HepG2 (cell line): ENCODE results near the gene ISLR. TPM values are rescaled to one million over a fixed set of nuclear protein-coding genes. Genes with fewer than 3 reads are reported as not detected.

Source experiments
- ATAC-seq: fragments of 200-7000 bp; cut with Tn5 transposase; 3 replicates; pipeline ENCODE4 v1.9.1; 2020; ENCODE audit warnings: mild to moderate bottlenecking, moderate library complexity
- BruUV-seq: library from RNA; stranded (reverse); fragments of 400-500 nt; replicated peaks from 2 replicates; lab custom pipeline; 2021; lab: Mats Ljungman, UMichigan
- CTCF ChIA-PET: fragments of 300-600 bp; formaldehyde crosslinking; extraction: SDS; loops from one replicate; lab custom pipeline; 2021; ENCODE audit warnings: low total read pairs, inconsistent platforms, low intra/inter-chr PET ratio; lab: Yijun Ruan, JAX
- POLR2A ChIA-PET: fragments of 350-600 bp; sonication (Branson Sonifier 250); formaldehyde crosslinking; loops from one replicate; lab custom pipeline; 2020; ENCODE audit warnings: antibody characterized with exemption, inconsistent platforms; lab: Yijun Ruan, JAX
- DNase-seq: peaks from one replicate; pipeline ENCODE4 v3.0.0-alpha.2; 2015; ENCODE audit warnings: low spot score
- FAIRE-seq: peaks from 3 replicates; lab custom pipeline; 2011; peaks lifted over from hg19 to GRCh38; lab: Jason Lieb, UNC
- H2AFZ ChIP-seq: one replicate; pipeline ENCODE4 v1.6.1; 2011; ENCODE audit warnings: low read length, inconsistent platforms
- H3K27ac ChIP-seq: fragments of 300-600 bp; 3 replicates; pipeline ENCODE4 v1.8.0; 2011; ENCODE audit warnings: mixed run types, mild to moderate bottlenecking, mixed read lengths, low read length, inconsistent platforms; ENCODE audit not compliant: insufficient read depth; ENCODE audit errors: extremely low read length
- H3K27me3 ChIP-seq, 2 experiments: fragments of 200-600 bp in 1 of 2; 2 replicates in 1 of 2; 3 replicates in 1 of 2; pipeline versions ENCODE4 v1.6.0 to v1.8.0; 2011; ENCODE audit warnings: low read length in 2 of 2, mild to moderate bottlenecking in 2 of 2, moderate library complexity in 2 of 2, inconsistent platforms in 1 of 2; ENCODE audit not compliant: insufficient read depth in 2 of 2, control insufficient read depth in 1 of 2
- H3K36me3 ChIP-seq, 2 experiments: fragments of 200-600 bp in 1 of 2; replicated peaks in 1 of 2; 2 replicates in 1 of 2; 3 replicates in 1 of 2; pipeline versions ENCODE4 v1.5.1 to v1.8.0; 2011; ENCODE audit warnings: low read length in 2 of 2, inconsistent platforms in 1 of 2; ENCODE audit not compliant: insufficient read depth in 2 of 2, control insufficient read depth in 1 of 2
- H3K4me1 ChIP-seq: 2 replicates; pipeline ENCODE4 v1.5.1; 2012; ENCODE audit warnings: low read length, inconsistent platforms; ENCODE audit not compliant: insufficient read depth
- H3K4me2 ChIP-seq: 2 replicates; pipeline ENCODE4 v1.6.0; 2011; ENCODE audit warnings: low read depth, low read length, inconsistent platforms
- H3K4me3 ChIP-seq, 3 experiments: fragments of 200-600 bp in 1 of 3; sonication (generic), shearing (Covaris generic) in 1 of 3; replicated peaks in 1 of 3; 2 replicates each; pipeline ENCODE4 v1.5.1; 2011 to 2016; ENCODE audit warnings: low read length in 3 of 3, inconsistent platforms in 2 of 3, low read depth in 2 of 3, mild to moderate bottlenecking in 2 of 3, control low read depth in 1 of 3, mixed read lengths in 1 of 3; ENCODE audit not compliant: insufficient read depth in 1 of 3
- H3K79me2 ChIP-seq: one replicate; pipeline ENCODE4 v1.6.1; 2011; ENCODE audit warnings: low read length, inconsistent platforms; ENCODE audit not compliant: insufficient read depth
- H3K9ac ChIP-seq: 2 replicates; pipeline ENCODE4 v1.6.0; 2011; ENCODE audit warnings: mild to moderate bottlenecking, low read depth, low read length, inconsistent platforms; ENCODE audit not compliant: insufficient read depth
- H3K9me3 ChIP-seq: 2 replicates; pipeline ENCODE4 v1.5.1; 2012; ENCODE audit warnings: mild to moderate bottlenecking, low read length
- H4K20me1 ChIP-seq: 2 replicates; pipeline ENCODE4 v1.6.0; 2011; ENCODE audit warnings: inconsistent platforms, mild to moderate bottlenecking, low read length, moderate library complexity; ENCODE audit not compliant: insufficient read depth
- IRX3 ChIP-seq: sonication (generic); formaldehyde crosslinking; IDR thresholded peaks from 2 replicates; pipeline ENCODE4 v1.8.1; 2023; ENCODE audit warnings: mild to moderate bottlenecking, low read depth, missing genetic modification reagents, borderline replicate concordance
- KAT2B ChIP-seq: fragments of 150-350 bp; IDR thresholded peaks from 2 replicates; pipeline ENCODE4 v1.6.1; 2014; ENCODE audit warnings: low read depth, low read length, borderline replicate concordance
- KAT8 ChIP-seq: IDR thresholded peaks from 2 replicates; pipeline ENCODE4 v1.6.1; 2016; ENCODE audit warnings: missing genetic modification reagents, missing compliant biosample characterization
- LRRFIP1 ChIP-seq: sonication (generic); formaldehyde crosslinking; conservative IDR thresholded peaks from 2 replicates; pipeline ENCODE4 v1.4.0; 2020; ENCODE audit warnings: missing genetic modification reagents
- THAP8 ChIP-seq: sonication (generic); formaldehyde crosslinking; IDR thresholded peaks from 2 replicates; pipeline ENCODE4 v1.5.1; 2020; ENCODE audit warnings: missing genetic modification reagents, mild to moderate bottlenecking, borderline replicate concordance
- WIZ ChIP-seq: sonication (generic); formaldehyde crosslinking; IDR thresholded peaks from 2 replicates; pipeline ENCODE4 v1.5.1; 2020; ENCODE audit warnings: mild to moderate bottlenecking, missing genetic modification reagents
- ZNF30 ChIP-seq: sonication (generic); formaldehyde crosslinking; IDR thresholded peaks from 2 replicates; pipeline ENCODE4 v1.5.0; 2020; ENCODE audit warnings: mild to moderate bottlenecking, missing genetic modification reagents
- ZNF530 ChIP-seq: sonication (generic); formaldehyde crosslinking; IDR thresholded peaks from 2 replicates; pipeline ENCODE4 v1.5.0; 2020; ENCODE audit warnings: low read depth, mild to moderate bottlenecking, missing genetic modification reagents
- ZNF562 ChIP-seq: sonication (generic); formaldehyde crosslinking; IDR thresholded peaks from 2 replicates; pipeline ENCODE4 v1.8.0; 2022; ENCODE audit warnings: missing genetic modification reagents, borderline replicate concordance
- WGBS: methylation state at CpG from one replicate; pipeline ENCODE4 v1.1.6; 2017; ENCODE audit warnings: low lambda C conversion rate; 5-methylcytosine and 5-hydroxymethylcytosine counted together
- in situ Hi-C: cut with HindIII; loops from 2 replicates; pipeline ENCODE4 v1.10.0; 2017; ENCODE audit warnings: low pct_unique_long_range_greater_than_20kb; ENCODE audit not compliant: extremely low pct_ligation_motif_present
- intact Hi-C: fragments of 100-400 bp; cut with micrococcal nuclease; formaldehyde crosslinking; loops from one replicate; pipeline ENCODE4 v1.10.0; 2022; ENCODE audit not compliant: unreplicated experiment
- polyA plus RNA-seq, 8 experiments: library from polyadenylated mRNA; depleted of rRNA in 3 of 8; stranded (reverse) in 7 of 8; unstranded in 1 of 8; fragments of >200 nt; fragmentation: Illumina TruSeq in 4 of 8; extraction: Trizol in 4 of 8; gene quantifications; 2 replicates each; pipeline versions ENCODE4 v1.2.1 to v1.2.3, GENCODE V29; 2011 to 2016; ENCODE audit warnings: low read depth in 4 of 8, missing spikeins in 1 of 8, mixed read lengths in 1 of 8; ENCODE audit not compliant: insufficient read depth in 1 of 8
- total RNA-seq, 5 experiments: library from RNA; depleted of rRNA; stranded (reverse); fragments of >200 nt; fragmentation: Illumina TruSeq; extraction: Trizol; gene quantifications; 2 replicates each; pipeline ENCODE4 v1.2.3, GENCODE V29; 2016; ENCODE audit warnings: low read depth in 1 of 5

The ISLR gene
- total and polyA plus RNA-seq, 2 of the 13 experiments (the other 11 are each of a cell fraction or from before 2014, with no cell fraction given): not detected

GRCh38 chr15:74147051-74147450 lies 26.5 kb upstream of the ISLR start:
- no peaks in the 10 kb centered on the region for H3K4me1 ChIP-seq
- FAIRE-seq (no peak), DNase-seq (no peak), ATAC-seq (no peak)
- intact Hi-C loops (no loop called here), in situ Hi-C loops (no loop called here)
- ChIA-PET CTCF (no interaction called here), POLR2A (no interaction called here)
- no peak overlapping the region for H2AFZ ChIP-seq
- no peaks in the 10 kb centered on the region for H3K9me3 ChIP-seq
- no peaks in the 10 kb centered on the region; a peak in 1 of 5 replicates for H3K27me3 ChIP-seq
- TF ChIP-seq IRX3 (CRISPR knock-in tag) (no peak), LRRFIP1 (no peak), KAT8 (CRISPR knock-in tag) (no peak), ZNF30 (CRISPR knock-in tag) (no peak), ZNF530 (CRISPR knock-in tag) (no peak), ZNF562 (CRISPR knock-in tag) (no peak), WIZ (CRISPR knock-in tag) (no peak), KAT2B (no peak), THAP8 (CRISPR knock-in tag) (no peak)
- no peak overlapping the region for H3K9ac ChIP-seq
- no peaks in the 10 kb centered on the region for H4K20me1 ChIP-seq
- H3K27ac ChIP-seq: no peak overlapping the region
- no peaks in the 10 kb centered on the region for H3K36me3 ChIP-seq
- 33% methylated on average over 2 of the region's 2 CpGs for WGBS
- no peak overlapping the region for H3K4me3 ChIP-seq
- H3K79me2 ChIP-seq: no peaks in the 10 kb centered on the region
- no peak overlapping the region for H3K4me2 ChIP-seq
- no TSS peak for BruUV-seq
